Activated CD4-positive, alpha-beta T cell treated with anti-CD3 and anti-CD28 coated beads, Interleukin-2, amount 10 ng/mL, durations not matched to agents 24 days and 14 days (primary cell): ENCODE data around the gene SRSF6. TPM values are rescaled to one million over a fixed set of nuclear protein-coding genes. Genes with fewer than 3 reads are reported as not detected.

ENCODE experiments used
- DNase-seq: peaks from one replicate; pipeline ENCODE4 v3.0.0; 2022
- H3K27ac Mint-ChIP-seq: one replicate; pipeline ENCODE4 v1.8.0; 2022; ENCODE audit warnings: mild to moderate bottlenecking, mixed read lengths
- H3K27me3 Mint-ChIP-seq: one replicate; pipeline ENCODE4 v1.8.0; 2022; ENCODE audit warnings: mixed read lengths
- H3K36me3 Mint-ChIP-seq: one replicate; pipeline ENCODE4 v1.8.0; 2022; ENCODE audit warnings: low read depth, mild to moderate bottlenecking, mixed read lengths
- H3K4me1 Mint-ChIP-seq: one replicate; pipeline ENCODE4 v1.8.0; 2021; ENCODE audit warnings: mixed read lengths
- H3K4me3 Mint-ChIP-seq: one replicate; pipeline ENCODE4 v1.8.0; 2022; ENCODE audit warnings: mild to moderate bottlenecking, moderate library complexity, mixed read lengths
- H3K9me3 Mint-ChIP-seq: one replicate; pipeline ENCODE4 v1.8.0; 2021; ENCODE audit warnings: mixed read lengths
- intact Hi-C: fragments of 100-400 bp; cut with micrococcal nuclease; formaldehyde crosslinking; loops from one replicate; pipeline ENCODE4 v1.15.1; 2023
- total RNA-seq: library from RNA; stranded (reverse); gene quantifications from 2 replicates; pipeline ENCODE4 v1.2.3, GENCODE V29; 2022

SRSF6 gene
- total RNA-seq, 1 donor from 2014 or later: 206 TPM

DNA sequence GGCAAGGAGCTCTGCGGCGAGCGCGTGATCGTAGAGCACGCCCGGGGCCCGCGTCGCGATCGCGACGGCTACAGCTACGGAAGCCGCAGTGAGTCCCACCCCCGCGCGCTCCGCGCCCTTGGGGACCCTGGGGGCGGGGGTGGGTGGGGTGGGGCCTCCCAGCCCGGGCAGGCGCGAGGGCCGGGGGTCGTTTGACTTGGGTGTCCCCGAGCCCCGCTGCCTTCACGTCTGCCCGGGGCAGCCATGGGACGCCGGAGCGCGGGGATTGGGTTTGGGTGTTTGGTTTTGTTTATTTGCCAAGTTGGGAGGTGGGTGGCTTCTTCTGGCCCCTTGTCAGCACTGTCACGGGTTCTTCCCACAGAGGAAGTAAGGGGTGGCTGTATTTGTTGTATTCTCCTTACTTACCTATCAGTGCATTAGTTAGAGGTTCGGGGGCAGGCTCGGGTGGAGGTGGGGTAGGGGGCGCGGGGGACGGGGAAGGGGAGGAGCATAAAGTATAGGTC lies 777 bp downstream of the SRSF6 start:
- H3K4me1 Mint-ChIP-seq: peaks cover 27% of the 10 kb centered on the region
- no peak for DNase-seq

DNA sequence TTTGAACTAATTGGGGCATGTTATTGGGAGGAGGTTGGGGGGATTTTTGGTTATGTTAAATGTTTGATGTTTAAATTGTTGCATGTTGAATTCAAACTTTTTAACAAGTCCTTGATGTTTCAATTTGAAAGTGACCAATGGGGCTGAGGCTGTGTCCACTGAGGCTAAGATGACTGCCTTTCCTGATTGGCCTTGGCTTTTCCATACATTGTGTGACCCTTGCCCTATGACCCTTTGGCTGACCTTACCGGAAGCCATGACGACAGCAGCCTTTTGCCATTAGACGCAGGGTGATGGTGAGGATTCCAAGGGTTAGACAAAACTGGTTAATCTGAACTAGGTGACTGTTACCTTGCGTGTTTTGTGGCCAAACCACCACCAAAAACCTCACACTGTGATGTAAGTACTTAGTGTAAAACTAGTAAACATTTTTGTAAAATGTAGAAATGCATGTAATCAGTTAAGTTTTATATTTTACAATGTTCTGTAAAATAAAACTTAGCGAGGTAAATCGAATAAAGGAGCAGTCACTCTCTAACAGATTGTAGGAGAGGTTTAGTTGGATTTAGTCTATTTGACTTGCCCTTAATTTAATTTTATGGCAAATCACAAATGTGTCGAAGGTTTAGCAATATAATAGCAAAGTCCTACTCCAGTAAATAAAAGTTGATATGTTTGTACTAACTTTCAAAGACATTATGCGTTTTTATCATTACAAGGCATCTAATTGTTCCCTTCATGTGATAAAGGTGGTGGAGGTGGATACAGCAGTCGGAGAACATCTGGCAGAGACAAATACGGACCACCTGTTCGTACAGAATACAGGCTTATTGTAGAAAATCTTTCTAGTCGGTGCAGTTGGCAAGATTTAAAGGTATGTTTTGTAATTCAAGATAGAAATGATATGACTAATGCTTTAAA lies 1.6 kb downstream of the SRSF6 start:
- H3K4me3 Mint-ChIP-seq: peak overlapping the region; percentile 93
- intact Hi-C loops: loop anchor here (5.0 kb wide), 3 partner anchors 293 to 753 kb away; partner anchors contain the start of gene OSER1
- no peaks in the 10 kb centered on the region for H3K9me3 Mint-ChIP-seq
- H3K27me3 Mint-ChIP-seq: peaks cover 7% of the 10 kb centered on the region
- H3K4me1 Mint-ChIP-seq: peaks cover 28% of the 10 kb centered on the region
- peak; percentile 71 for DNase-seq
- H3K27ac Mint-ChIP-seq: peak overlapping the region; percentile 85
- peaks cover 57% of the 10 kb centered on the region for H3K36me3 Mint-ChIP-seq

More for the DNA sequence above, 777 bp downstream of the SRSF6 start:
- intact Hi-C loops: loop anchor here (5.0 kb wide), 3 partner anchors 294 to 754 kb away; partner anchors contain the start of gene OSER1
- Mint-ChIP-seq H3K36me3 (peaks cover 49% of the 10 kb centered on the region), H3K27me3 (peaks cover 14% of the 10 kb centered on the region), H3K27ac (peak overlapping the region; percentile 98), H3K9me3 (no peaks in the 10 kb centered on the region), H3K4me3 (peak overlapping the region; percentile 93)

DNA sequence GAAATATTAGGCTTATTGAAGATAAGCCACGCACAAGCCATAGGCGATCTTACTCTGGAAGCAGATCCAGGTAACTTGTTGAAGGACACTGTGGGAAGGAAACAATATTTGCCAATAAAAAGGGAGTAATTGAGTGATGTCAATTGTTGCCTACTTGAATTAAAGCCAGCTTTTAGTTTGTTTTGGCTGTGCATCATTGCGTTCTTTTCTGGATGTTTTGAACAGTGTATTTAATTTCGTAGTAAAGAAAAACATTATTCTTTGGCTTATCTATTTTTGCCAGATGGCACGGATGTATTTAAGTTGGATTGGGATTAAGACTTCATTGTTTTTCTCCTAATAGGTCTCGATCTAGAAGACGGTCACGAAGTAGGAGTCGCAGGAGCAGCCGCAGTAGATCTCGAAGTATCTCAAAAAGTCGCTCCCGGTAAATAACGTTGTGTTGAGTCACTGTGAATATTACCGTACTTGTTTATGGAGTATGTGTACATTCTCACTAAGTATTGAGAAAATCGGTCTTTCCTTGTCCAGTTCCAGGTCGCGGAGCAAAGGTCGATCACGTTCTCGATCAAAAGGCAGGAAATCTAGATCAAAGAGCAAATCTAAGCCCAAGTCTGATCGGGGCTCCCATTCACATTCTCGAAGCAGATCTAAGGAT lies 2.6 kb downstream of the SRSF6 start:
- H3K36me3 Mint-ChIP-seq: peaks cover 65% of the 10 kb centered on the region
- intact Hi-C loops: no loop called here
- H3K27me3 Mint-ChIP-seq: peaks cover 3% of the 10 kb centered on the region
- H3K4me1 Mint-ChIP-seq: peaks cover 28% of the 10 kb centered on the region
- no peak for DNase-seq
- H3K4me3 Mint-ChIP-seq: peak overlapping the region; percentile 93
- H3K27ac Mint-ChIP-seq: peak overlapping the region; percentile 66
- no peaks in the 10 kb centered on the region for H3K9me3 Mint-ChIP-seq

DNA sequence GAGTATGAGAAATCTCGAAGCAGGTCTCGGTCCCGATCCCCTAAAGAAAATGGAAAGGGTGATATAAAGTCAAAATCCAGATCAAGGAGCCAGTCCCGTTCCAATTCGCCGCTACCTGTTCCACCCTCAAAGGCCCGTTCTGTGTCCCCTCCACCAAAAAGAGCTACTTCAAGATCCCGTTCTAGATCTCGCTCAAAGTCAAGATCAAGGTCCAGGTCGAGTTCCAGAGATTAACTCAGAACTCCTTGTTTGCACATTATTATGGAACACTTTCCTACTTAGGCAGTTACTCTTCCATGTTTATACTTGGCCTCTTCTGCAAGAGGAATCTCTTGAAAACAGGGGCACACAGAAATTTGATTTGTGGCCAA lies 3.1 kb downstream of the SRSF6 start:
- Mint-ChIP-seq H3K4me1 (peaks cover 28% of the 10 kb centered on the region), H3K9me3 (no peaks in the 10 kb centered on the region), H3K27me3 (peaks cover 1% of the 10 kb centered on the region), H3K36me3 (peaks cover 69% of the 10 kb centered on the region), H3K4me3 (peak overlapping the region; percentile 93), H3K27ac (peak overlapping the region; percentile 66)
- intact Hi-C loops: no loop called here
- DNase-seq: no peak

DNA sequence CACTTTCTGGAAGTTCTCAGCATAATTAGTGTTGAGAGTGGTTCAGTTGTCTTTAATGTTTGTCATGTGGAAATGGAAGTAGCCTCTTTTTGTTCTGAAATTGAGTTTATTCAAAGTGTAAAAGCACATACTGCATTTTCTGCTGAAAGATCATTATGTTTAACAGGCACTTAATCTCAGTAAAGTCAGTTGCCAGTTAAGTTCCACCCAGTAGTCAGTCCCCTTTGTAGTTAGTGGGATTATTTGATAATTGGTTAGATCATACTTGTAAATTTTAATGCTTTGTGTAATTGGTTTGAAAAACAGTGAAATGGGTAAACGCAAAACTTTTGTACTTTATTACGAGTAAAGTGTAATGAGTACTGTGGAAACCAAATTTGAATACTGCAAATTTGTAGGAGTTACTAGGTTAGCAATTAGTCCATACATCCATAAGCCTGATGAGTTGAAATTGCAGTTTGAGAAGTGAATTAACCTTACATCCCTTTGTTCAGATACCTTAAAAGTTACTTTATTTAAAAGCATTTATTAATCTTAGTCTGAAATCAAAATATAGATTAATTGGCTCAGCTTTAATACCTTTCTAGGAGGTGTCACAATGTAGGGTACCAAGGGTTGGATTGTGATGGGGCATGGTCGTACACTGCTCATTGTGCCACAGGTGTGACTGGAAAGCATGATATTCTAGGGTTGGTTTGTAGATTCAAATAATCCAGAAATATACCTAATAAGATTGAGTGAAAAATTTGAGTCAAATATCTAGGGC lies 4.4 kb downstream of the SRSF6 start:
- H3K9me3 Mint-ChIP-seq: no peaks in the 10 kb centered on the region
- no peaks in the 10 kb centered on the region for H3K27me3 Mint-ChIP-seq
- no peak overlapping the region for H3K27ac Mint-ChIP-seq
- peaks cover 79% of the 10 kb centered on the region for H3K36me3 Mint-ChIP-seq
- peaks cover 26% of the 10 kb centered on the region for H3K4me1 Mint-ChIP-seq
- DNase-seq: no peak
- H3K4me3 Mint-ChIP-seq: no peak overlapping the region
- intact Hi-C loops: no loop called here

DNA sequence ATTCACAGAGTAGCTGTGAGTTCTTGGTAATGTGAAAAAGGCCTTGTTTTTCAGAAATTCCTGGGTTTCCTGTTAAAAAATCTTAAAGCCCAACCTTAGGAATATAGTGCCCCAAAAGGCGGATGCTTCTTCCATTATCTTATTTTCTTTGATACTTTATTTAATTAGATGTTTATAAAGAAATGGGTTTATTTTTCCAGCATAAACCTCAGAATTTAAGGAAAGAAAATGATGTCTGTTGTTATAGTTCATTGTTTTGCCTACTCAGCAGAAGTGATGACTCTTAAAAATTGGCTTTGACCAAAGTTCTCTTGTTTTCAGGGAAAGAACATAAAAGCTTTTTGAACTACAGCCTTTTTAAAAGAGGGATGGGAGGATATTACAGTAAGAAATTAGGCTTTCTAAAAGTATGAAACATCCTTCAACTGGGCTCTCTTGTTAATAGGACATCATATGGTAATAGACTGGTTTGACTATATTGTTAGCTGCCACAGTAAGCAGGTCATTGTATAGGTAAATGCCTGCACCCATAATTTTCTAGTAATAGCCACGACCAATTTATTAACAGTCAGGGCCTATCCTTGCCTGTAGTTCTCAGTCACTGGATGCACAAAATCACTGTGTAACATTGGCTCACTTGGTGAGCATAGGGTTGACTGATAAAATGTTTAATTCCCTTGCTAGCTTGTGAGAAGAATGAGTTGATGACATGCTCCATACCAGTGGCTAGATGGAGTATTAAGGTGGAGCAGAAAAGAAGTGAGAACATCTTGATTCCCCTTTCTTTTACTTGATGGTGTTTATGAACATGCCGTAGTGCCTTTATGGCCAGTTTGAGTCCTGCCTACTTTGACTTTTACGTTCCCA lies 5.2 kb downstream of the SRSF6 start:
- H3K9me3 Mint-ChIP-seq: no peaks in the 10 kb centered on the region
- peaks cover 26% of the 10 kb centered on the region for H3K4me1 Mint-ChIP-seq
- no peak for DNase-seq
- H3K27ac Mint-ChIP-seq: no peak overlapping the region
- intact Hi-C loops: no loop called here
- H3K36me3 Mint-ChIP-seq: peaks cover 84% of the 10 kb centered on the region
- no peaks in the 10 kb centered on the region for H3K27me3 Mint-ChIP-seq
- no peak overlapping the region for H3K4me3 Mint-ChIP-seq

DNA sequence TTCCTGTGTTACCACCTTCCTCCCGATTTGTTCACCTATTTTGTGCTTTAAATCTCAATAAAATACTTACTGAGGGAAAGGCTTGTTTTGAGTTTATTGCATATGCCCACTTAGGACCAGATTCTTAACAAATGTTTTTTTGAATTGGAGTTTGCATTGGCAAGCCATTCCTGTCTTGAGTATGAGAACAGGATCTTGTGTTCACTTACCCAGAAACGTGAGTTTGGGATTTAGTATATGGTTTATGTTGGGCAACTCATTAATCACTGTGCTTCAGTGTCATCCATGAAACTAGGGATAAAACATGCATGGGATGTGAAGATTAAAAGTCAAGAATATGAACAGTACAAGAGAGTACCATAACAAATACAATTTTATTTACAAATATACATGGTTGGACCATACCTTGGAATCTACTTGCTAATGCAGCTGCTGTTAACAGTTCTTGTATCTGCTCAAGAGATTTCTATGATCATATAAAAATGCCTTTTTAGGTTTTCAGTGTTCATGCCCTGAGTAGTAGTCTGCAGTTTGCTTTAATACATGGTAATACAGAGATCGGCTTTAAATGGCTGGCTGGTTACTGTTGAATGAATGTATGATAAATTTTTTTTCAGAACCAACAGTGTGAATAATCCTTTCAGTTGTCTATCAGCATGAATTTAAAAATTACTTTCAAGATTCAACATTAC lies 6.0 kb downstream of the SRSF6 start:
- intact Hi-C loops: no loop called here
- Mint-ChIP-seq H3K4me1 (peaks cover 26% of the 10 kb centered on the region), H3K36me3 (peaks cover 81% of the 10 kb centered on the region), H3K9me3 (no peaks in the 10 kb centered on the region), H3K4me3 (no peak overlapping the region), H3K27me3 (no peaks in the 10 kb centered on the region), H3K27ac (no peak overlapping the region)
- no peak for DNase-seq

DNA sequence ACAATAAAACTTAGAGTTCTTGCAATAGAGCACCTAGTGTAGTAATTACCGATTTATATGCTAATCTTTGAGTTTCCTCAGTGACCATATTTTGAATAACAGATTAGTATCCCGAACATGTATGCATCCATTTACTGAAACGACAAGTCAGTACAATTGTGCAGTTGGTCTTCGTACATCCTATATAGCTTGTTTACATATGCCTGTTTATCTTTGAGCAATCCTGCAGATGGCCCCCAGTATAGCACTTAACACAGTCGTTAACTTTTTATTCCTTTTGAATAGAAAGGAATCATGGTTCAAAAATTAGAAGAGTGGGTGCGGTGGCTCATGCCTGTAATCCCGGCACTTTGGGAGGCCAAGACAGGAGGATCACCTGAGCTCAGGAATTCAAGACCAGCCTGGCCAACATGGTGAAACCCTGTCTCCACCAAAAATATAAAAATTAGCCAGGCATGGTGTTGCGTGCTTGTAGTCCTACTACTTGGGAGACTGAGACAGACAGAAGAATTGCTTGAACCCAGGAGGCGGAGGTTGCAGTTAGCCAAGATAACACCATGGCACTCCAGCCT lies 6.6 kb downstream of the SRSF6 start:
- peaks cover 76% of the 10 kb centered on the region for H3K36me3 Mint-ChIP-seq
- intact Hi-C loops: no loop called here
- H3K27me3 Mint-ChIP-seq: no peaks in the 10 kb centered on the region
- no peak for DNase-seq
- no peaks in the 10 kb centered on the region for H3K9me3 Mint-ChIP-seq
- peaks cover 26% of the 10 kb centered on the region for H3K4me1 Mint-ChIP-seq
- no peak overlapping the region for H3K27ac Mint-ChIP-seq
- H3K4me3 Mint-ChIP-seq: no peak overlapping the region

DNA sequence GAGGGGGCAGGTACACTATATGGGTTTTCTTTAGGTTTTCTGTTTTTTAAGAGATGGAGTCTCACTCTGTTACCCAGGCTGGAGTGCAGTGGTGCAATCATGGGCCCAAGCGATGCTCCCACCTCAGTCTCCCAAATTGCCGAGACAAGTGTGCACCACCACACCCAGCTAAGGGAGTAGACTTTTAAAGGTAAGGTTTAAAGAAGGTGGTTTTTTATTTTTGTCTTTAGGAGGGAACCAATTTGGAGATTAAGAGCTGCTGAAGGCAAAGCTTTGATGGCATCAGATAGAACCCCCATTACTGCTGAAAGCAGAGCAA lies 7.9 kb downstream of the SRSF6 start:
- intact Hi-C loops: no loop called here
- DNase-seq: no peak
- Mint-ChIP-seq H3K9me3 (no peaks in the 10 kb centered on the region), H3K27me3 (no peaks in the 10 kb centered on the region), H3K4me1 (peaks cover 15% of the 10 kb centered on the region), H3K36me3 (peaks cover 68% of the 10 kb centered on the region), H3K4me3 (no peak overlapping the region), H3K27ac (no peak overlapping the region)

DNA sequence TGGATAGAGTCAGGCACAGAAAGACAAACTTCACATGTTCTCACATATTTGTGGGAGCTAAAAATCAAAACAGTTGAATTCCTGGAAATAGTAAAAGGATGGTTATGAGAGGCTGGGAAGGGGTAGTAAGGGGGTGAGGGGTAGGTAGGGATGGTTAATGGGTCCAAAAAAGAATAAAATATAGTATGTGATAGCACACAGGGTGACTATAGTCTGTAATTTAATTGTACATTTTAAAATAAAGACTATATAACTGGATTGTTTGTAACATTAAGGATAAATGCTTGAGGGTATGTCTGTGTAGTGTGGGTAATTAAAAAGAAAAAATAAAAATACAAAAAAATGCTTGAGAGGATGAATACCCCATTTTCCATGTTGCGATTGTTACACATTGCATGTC lies 9.9 kb downstream of the SRSF6 start:
- intact Hi-C loops: no loop called here
- no peak overlapping the region for H3K27ac Mint-ChIP-seq

DNA sequence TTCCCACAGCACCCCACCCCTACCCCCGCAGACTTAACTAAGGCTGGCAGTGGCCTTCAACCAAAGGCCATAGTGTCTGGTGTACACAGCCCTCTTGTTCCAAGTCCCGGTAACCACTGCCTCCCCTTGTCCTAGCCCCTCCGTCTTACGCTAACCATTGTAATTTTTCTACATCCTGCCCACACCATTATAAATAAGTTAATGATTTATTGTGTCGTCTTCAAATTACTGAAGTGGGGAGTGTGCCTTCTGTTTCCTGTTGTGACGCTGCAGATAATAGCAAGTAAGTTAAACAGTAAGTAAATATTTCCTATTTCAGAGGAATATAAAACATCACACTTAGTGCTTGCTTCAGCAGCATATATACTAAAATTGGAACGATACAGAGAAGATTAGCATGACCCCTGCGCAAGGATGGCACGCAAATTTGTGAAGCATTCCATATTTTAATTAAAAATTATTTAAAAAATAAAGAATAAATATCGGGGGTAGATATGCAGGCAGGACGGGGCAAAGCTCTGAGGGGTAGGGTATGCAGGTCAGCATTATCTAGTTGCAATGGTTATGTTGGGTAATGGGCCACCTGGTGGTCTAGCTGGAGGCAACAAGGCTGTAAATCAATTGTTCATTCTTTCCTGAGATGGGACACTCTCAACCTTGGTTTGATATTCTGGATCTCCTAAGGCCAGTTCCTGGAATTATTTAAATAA lies 15.1 kb downstream of the SRSF6 start:
- Mint-ChIP-seq H3K9me3 (no peaks in the 10 kb centered on the region), H3K4me3 (no peak overlapping the region), H3K36me3 (peaks cover 6% of the 10 kb centered on the region), H3K4me1 (peaks cover 2% of the 10 kb centered on the region), H3K27me3 (peaks cover 14% of the 10 kb centered on the region), H3K27ac (no peak overlapping the region)
- DNase-seq: no peak
- intact Hi-C loops: no loop called here

More for the DNA sequence above, 9.9 kb downstream of the SRSF6 start:
- H3K9me3 Mint-ChIP-seq: no peaks in the 10 kb centered on the region
- H3K4me3 Mint-ChIP-seq: no peak overlapping the region
- DNase-seq: no peak
- H3K4me1 Mint-ChIP-seq: peaks cover 7% of the 10 kb centered on the region
- H3K36me3 Mint-ChIP-seq: peaks cover 50% of the 10 kb centered on the region
- H3K27me3 Mint-ChIP-seq: no peaks in the 10 kb centered on the region

DNA sequence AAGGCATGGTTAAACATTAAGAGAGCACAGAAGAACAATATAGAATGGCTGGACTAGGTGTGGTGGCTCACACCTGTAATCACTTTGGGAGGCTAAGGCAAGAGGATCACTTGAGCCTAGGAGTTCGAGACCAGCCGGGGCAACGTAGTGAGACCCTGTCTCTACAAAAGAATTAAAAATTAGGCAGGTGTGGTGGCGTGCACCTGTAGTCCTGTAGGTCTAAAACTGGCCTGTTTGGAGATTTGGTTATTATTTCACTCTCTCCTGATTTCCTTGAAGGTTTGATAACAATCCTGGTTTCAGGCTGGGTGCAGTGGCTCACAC lies 15.6 kb downstream of the SRSF6 start:
- DNase-seq: no peak
- Mint-ChIP-seq H3K27me3 (peaks cover 17% of the 10 kb centered on the region), H3K27ac (no peak overlapping the region), H3K4me1 (peaks cover 2% of the 10 kb centered on the region), H3K4me3 (no peak overlapping the region), H3K9me3 (no peaks in the 10 kb centered on the region), H3K36me3 (peaks cover 6% of the 10 kb centered on the region)
- intact Hi-C loops: no loop called here
